Keratinocyte (primary cell): Measurements from ENCODE around the gene RBBP4. TPM values are rescaled to one million over a fixed set of nuclear protein-coding genes. Genes with fewer than 3 reads are reported as not detected.

Experiments used
- DNase-seq: peaks from one replicate; pipeline ENCODE4 v3.0.0-alpha.2; 2011; ENCODE audit warnings: low read depth, missing footprints, low spot score
- FAIRE-seq: peaks from 2 replicates; lab custom pipeline; 2011; peaks lifted over from hg19 to GRCh38; lab: Jason Lieb, UNC
- H2AFZ ChIP-seq: 2 replicates; pipeline ENCODE4 v1.6.0; 2012; ENCODE audit warnings: low read length, control low read depth, inconsistent platforms; ENCODE audit not compliant: control insufficient read depth
- H3K27ac ChIP-seq: 2 replicates; pipeline ENCODE4 v1.5.1; 2011; ENCODE audit warnings: low read length; ENCODE audit not compliant: control insufficient read depth, insufficient read depth
- H3K27me3 ChIP-seq: 3 replicates; pipeline ENCODE4 v1.6.0; 2011; ENCODE audit warnings: low read length; ENCODE audit not compliant: control insufficient read depth, insufficient read depth; ENCODE audit errors: extremely low read depth
- H3K36me3 ChIP-seq, 2 experiments: 2 replicates in 1 of 2; 3 replicates in 1 of 2; pipeline ENCODE4 v1.5.1; 2011; ENCODE audit warnings: low read length in 2 of 2, mild to moderate bottlenecking in 1 of 2; ENCODE audit not compliant: control insufficient read depth in 2 of 2, insufficient read depth in 2 of 2; ENCODE audit errors: extremely low read depth in 1 of 2
- H3K4me1 ChIP-seq: 3 replicates; pipeline ENCODE4 v1.5.1; 2011; ENCODE audit warnings: low read length; ENCODE audit not compliant: control insufficient read depth, insufficient read depth; ENCODE audit errors: extremely low read depth
- H3K4me2 ChIP-seq: 3 replicates; pipeline ENCODE4 v1.6.0; 2011; ENCODE audit warnings: low read depth, low read length; ENCODE audit not compliant: control insufficient read depth, insufficient read depth; ENCODE audit errors: extremely low read depth
- H3K4me3 ChIP-seq, 3 experiments: fragments of 200-600 bp in 1 of 3; sonication (generic) in 1 of 3; 2 replicates in 2 of 3; 3 replicates in 1 of 3; pipeline ENCODE4 v1.5.1; 2011 to 2016; ENCODE audit warnings: low read length in 3 of 3, mild to moderate bottlenecking in 3 of 3, control low read depth in 2 of 3, inconsistent platforms in 1 of 3, low read depth in 1 of 3, mixed read lengths in 1 of 3, mixed run types in 1 of 3, moderate library complexity in 1 of 3; ENCODE audit not compliant: control insufficient read depth in 2 of 3, insufficient read depth in 2 of 3; ENCODE audit errors: extremely low read depth in 1 of 3
- H3K79me2 ChIP-seq: 2 replicates; pipeline ENCODE4 v1.6.0; 2012; ENCODE audit warnings: low read length; ENCODE audit not compliant: control insufficient read depth, insufficient read depth
- H3K9ac ChIP-seq: 3 replicates; pipeline ENCODE4 v1.6.0; 2011; ENCODE audit warnings: low read length; ENCODE audit not compliant: control insufficient read depth, insufficient read depth; ENCODE audit errors: extremely low read depth
- H3K9me1 ChIP-seq: 3 replicates; pipeline ENCODE4 v1.6.0; 2011; ENCODE audit warnings: low read length; ENCODE audit not compliant: control insufficient read depth, insufficient read depth; ENCODE audit errors: extremely low read depth
- H3K9me3 ChIP-seq: 2 replicates; pipeline ENCODE4 v1.5.1; 2012; ENCODE audit warnings: low read depth, low read length; ENCODE audit not compliant: control insufficient read depth
- H4K20me1 ChIP-seq: 3 replicates; pipeline ENCODE4 v1.6.0; 2011; ENCODE audit warnings: low read length; ENCODE audit not compliant: control insufficient read depth, insufficient read depth; ENCODE audit errors: extremely low read depth
- EZH2 ChIP-seq: IDR thresholded peaks from one replicate; pipeline ENCODE4 v1.6.1; 2012; ENCODE audit warnings: inconsistent platforms, mild to moderate bottlenecking, low read length, moderate library complexity
- dilution Hi-C: fragments of 300-500 bp; cut with MboI; formaldehyde crosslinking; loops from one replicate; pipeline ENCODE4 v1.7.0; 2020; ENCODE audit warnings: low sequenced_read_pairs; ENCODE audit not compliant: extremely low pct_ligation_motif_present
- polyA plus RNA-seq, 5 experiments: library from polyadenylated mRNA; depleted of rRNA in 3 of 5; stranded (reverse) in 3 of 5; stranded (forward) in 1 of 5; unstranded in 1 of 5; fragments of >200 nt; gene quantifications; 1 replicate in 1 of 5; 2 replicates in 3 of 5; 3 replicates in 1 of 5; pipeline versions ENCODE4 v1.2.1 to v1.2.3, GENCODE V29; 2011 to 2012; ENCODE audit warnings: missing spikeins in 2 of 5, low read depth in 1 of 5, low replicate concordance in 1 of 5
- TF ChIP-seq, protein P1 (sequence below), 3 experiments: IDR thresholded peaks in 1 of 3; conservative IDR thresholded peaks in 1 of 3; optimal IDR thresholded peaks in 1 of 3; 2 replicates in 2 of 3; 3 replicates in 1 of 3; pipeline versions ENCODE3 to v1.5.1; 2011; ENCODE audit warnings: low read length in 3 of 3, mild to moderate bottlenecking in 3 of 3, moderate library complexity in 2 of 3, control low read depth in 1 of 3, inconsistent platforms in 1 of 3; ENCODE audit not compliant: insufficient read depth in 2 of 3; ENCODE audit errors: extremely low read depth in 1 of 3

RBBP4 gene
- polyA plus RNA-seq, 1 donor (not counting 4 experiments of a cell fraction or from before 2014, with no cell fraction given): 61.5 TPM

- Histone ChIP-seq H3K4me2 (no peak overlapping the region), H4K20me1 (no peaks in the 10 kb centered on the region), H3K9me3 (no peaks in the 10 kb centered on the region), H3K4me3 (no peak overlapping the region), H3K9ac (no peak overlapping the region), H3K27ac (no peak overlapping the region), H3K27me3 (no peaks in the 10 kb centered on the region), H3K36me3 (no peaks in the 10 kb centered on the region), H3K9me1 (no peaks in the 10 kb centered on the region), H3K4me1 (peaks cover 25% of the 10 kb centered on the region), H3K79me2 (no peaks in the 10 kb centered on the region), H2AFZ (no peak overlapping the region)
- no peak for DNase-seq
- FAIRE-seq: no peak
- TF ChIP-seq, protein P1, sequence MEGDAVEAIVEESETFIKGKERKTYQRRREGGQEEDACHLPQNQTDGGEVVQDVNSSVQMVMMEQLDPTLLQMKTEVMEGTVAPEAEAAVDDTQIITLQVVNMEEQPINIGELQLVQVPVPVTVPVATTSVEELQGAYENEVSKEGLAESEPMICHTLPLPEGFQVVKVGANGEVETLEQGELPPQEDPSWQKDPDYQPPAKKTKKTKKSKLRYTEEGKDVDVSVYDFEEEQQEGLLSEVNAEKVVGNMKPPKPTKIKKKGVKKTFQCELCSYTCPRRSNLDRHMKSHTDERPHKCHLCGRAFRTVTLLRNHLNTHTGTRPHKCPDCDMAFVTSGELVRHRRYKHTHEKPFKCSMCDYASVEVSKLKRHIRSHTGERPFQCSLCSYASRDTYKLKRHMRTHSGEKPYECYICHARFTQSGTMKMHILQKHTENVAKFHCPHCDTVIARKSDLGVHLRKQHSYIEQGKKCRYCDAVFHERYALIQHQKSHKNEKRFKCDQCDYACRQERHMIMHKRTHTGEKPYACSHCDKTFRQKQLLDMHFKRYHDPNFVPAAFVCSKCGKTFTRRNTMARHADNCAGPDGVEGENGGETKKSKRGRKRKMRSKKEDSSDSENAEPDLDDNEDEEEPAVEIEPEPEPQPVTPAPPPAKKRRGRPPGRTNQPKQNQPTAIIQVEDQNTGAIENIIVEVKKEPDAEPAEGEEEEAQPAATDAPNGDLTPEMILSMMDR (optimal IDR thresholded peaks at IDR 0.05 in 1 of 3, IDR thresholded peaks at IDR 0.05 in 1 of 3, conservative IDR thresholded peaks at IDR 0.05 in 1 of 3; ENCODE audit: extremely low read depth in 1 of 3, insufficient read depth in 2 of 3, low read length in 3 of 3): no peak
- no peak for TF ChIP-seq EZH2
- dilution Hi-C loops: no loop called here
Observed at GRCh38 chr1:32719681-32720275, 68.8 kb downstream of the RBBP4 start.

DNA sequence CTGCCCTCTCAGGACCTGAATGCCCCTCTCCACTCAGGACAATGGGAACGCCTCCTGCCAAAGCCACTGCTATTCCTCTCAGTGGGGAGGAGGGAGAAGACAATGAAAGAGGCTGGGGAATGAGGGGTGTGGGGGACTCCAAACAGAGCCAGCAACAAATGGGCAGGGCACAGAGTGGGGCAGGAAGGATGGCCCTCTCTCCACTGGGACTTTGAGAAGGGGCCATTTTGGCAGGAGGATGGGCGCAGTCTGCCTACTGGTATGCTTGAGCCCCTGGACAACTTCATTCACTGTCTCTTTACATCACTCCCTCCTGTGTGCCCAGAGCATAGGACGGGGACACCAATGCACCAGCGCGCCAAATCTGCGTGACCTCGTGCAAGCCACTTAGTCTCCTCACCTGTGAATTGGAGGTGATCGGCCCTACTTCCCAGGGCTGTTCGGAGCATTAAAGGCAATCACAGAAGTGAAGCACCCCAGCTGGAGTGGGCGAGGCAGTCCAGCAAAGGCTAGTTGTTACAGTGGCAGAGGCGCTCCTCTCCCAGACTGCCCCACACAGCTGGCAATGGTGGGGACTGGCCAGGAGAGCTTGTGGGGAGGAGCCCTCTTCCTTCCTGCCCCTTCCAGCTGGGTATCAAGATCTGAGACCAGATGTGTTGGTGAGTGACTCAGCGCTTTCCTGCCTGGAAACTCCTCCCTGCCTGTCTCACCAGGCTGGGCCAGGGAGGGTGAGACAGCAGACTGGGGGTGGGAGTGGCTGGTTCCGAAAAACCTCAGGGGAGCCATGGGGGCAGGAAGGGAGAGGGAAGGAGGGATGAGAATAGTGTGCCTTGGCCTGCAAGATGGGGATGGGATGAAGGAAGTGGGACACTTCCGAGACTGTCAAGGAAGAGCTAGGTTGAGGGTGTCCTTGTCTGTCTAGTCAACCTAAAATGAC is 73.9 kb downstream of the RBBP4 start:
- Histone ChIP-seq H2AFZ (peak overlapping the region; percentile 80), H3K36me3 (no peaks in the 10 kb centered on the region), H3K9ac (peak overlapping the region; percentile 56), H3K4me3 (peak overlapping the region; percentile 2 to 53 (median 16)), H4K20me1 (no peaks in the 10 kb centered on the region), H3K27ac (peak overlapping the region; percentile 70), H3K27me3 (no peaks in the 10 kb centered on the region), H3K79me2 (no peaks in the 10 kb centered on the region), H3K4me1 (peaks cover 20% of the 10 kb centered on the region), H3K9me3 (no peaks in the 10 kb centered on the region), H3K9me1 (no peaks in the 10 kb centered on the region), H3K4me2 (peak overlapping the region; percentile 79)
- peak; percentile 88 for DNase-seq
- peak; percentile 95 for FAIRE-seq
- dilution Hi-C loops: no loop called here
- TF ChIP-seq, protein P1 (optimal IDR thresholded peaks at IDR 0.05 in 1 of 3, IDR thresholded peaks at IDR 0.05 in 1 of 3, conservative IDR thresholded peaks at IDR 0.05 in 1 of 3; ENCODE audit: extremely low read depth in 1 of 3, insufficient read depth in 2 of 3, low read length in 3 of 3): no peak
- TF ChIP-seq EZH2: no peak
